KBM-7 (cell line): ENCODE data around the gene ARL17B.
"Not testable (repeated sequence)": the region's sequence is repeated elsewhere in the genome, so short reads cannot be mapped to it uniquely, and the experiment has no call there.

ENCODE experiments used
- DNase-seq: peaks from one replicate; pipeline ENCODE4 v3.0.0-alpha.2; 2015
- in situ Hi-C: fragments of 300-500 bp; cut with MboI; formaldehyde crosslinking; loops from 2 replicates; pipeline ENCODE4 v1.14.3; 2020; ENCODE audit warnings: low sequenced_read_pairs, low pct_unique_long_range_greater_than_20kb, mixed read lengths

Gene ARL17B

DNA sequence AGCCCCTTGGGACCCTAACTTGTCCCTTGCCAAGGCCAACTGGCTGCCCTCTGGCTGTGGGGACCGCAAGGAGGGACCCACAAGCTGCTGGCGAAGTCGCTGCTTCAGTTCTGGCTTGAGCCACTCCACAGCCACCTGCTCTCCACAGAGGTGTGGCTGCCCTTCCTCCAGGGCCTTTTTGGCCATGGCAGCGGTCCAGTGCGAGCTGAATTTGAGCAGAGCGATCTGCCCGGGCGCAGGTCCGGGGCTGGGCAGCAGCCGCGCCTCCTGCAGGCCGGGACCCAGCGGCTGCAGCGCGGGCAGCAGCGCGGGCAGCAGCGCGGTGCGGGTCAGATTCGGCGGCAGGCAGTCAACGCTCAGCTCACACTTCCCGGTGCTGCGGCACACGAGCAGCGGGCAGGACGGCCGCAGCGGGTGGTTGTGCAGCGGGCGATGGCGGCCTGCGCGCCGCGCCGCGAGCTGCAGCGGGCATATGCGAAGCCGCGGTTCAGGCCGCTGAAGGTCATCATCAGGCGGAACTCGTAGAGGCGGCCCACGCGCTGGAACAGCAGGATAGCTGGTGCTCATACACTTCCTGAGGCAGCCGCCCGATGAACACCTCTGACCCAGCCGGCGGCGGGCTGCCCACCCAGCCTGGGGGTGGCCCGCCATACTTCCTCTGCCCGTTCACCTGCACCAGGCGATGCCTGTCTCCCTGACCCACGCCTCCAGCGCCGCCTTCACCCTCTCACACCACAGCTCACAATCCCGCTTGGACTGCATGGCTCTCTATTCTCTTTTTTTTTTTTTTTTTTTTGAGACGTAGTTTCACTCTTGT lies 101.5 kb downstream of the ARL17B start:
- in situ Hi-C loops = loop anchor here (25.0 kb wide), 1 partner anchor 673 kb away; no protein-coding TSS in a partner anchor
- not testable (repeated sequence) for DNase-seq

- in situ Hi-C loops = loop anchor here (25.0 kb wide), 1 partner anchor 669 kb away; no protein-coding TSS in a partner anchor
- DNase-seq = not testable (repeated sequence)
Measured at GRCh38 chr17:46256369-46256768, 105.2 kb downstream of the ARL17B start.

DNA sequence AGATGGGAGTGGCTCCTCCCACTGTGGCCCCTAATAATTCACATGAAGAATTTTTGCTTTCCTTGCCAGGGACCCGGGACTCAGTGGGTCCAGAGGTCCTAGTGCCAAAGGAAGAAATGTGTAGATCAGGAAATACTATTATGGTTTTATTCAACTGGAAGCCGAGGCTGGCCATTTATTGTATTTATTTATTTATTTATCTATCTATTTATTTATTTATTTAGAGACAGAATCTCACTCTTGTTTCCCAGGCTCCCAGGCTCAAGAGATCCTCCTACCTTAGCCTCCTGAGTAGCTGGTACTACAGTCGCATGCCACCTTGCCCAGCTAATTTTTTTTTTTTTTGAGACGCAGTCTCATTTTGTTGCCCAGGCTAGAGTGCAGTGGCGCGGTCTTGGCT lies 107.4 kb downstream of the ARL17B start:
- in situ Hi-C loops = loop anchor here (25.0 kb wide), 1 partner anchor 667 kb away; no protein-coding TSS in a partner anchor
- DNase-seq = not testable (repeated sequence)

GRCh38 chr17:46253722-46254121 lies 107.8 kb downstream of the ARL17B start:
- peak; percentile 77 for DNase-seq
- in situ Hi-C loops = loop anchor here (25.0 kb wide), 1 partner anchor 666 kb away; no protein-coding TSS in a partner anchor

GRCh38 chr17:46252804-46253203 lies 108.8 kb downstream of the ARL17B start:
- in situ Hi-C loops = loop anchor here (25.0 kb wide), 1 partner anchor 666 kb away; no protein-coding TSS in a partner anchor

DNA sequence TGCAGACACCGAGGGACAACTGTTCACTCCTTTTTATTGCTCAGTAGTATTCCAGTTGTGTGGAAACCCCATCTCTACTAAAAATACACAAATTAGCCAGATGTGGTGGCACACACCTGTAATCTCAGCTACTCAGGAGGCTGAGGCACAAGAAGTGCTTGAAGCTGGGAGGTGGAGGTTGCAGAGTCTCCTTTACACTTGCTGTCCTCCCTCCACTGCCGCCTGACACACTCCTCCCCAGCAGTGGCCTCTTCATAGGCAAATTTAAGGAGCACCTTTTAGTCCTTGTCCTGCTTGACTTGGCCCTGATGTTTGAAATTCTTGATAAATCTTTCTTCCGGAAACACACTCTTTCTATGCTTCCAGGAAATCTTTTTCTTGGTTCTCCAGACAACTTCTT lies 112.4 kb downstream of the ARL17B start:
- in situ Hi-C loops, DNase-seq: not testable (repeated sequence)

More at GRCh38 chr17:46252804-46253203, 108.8 kb downstream of the ARL17B start:
- not testable (repeated sequence) for DNase-seq

DNA sequence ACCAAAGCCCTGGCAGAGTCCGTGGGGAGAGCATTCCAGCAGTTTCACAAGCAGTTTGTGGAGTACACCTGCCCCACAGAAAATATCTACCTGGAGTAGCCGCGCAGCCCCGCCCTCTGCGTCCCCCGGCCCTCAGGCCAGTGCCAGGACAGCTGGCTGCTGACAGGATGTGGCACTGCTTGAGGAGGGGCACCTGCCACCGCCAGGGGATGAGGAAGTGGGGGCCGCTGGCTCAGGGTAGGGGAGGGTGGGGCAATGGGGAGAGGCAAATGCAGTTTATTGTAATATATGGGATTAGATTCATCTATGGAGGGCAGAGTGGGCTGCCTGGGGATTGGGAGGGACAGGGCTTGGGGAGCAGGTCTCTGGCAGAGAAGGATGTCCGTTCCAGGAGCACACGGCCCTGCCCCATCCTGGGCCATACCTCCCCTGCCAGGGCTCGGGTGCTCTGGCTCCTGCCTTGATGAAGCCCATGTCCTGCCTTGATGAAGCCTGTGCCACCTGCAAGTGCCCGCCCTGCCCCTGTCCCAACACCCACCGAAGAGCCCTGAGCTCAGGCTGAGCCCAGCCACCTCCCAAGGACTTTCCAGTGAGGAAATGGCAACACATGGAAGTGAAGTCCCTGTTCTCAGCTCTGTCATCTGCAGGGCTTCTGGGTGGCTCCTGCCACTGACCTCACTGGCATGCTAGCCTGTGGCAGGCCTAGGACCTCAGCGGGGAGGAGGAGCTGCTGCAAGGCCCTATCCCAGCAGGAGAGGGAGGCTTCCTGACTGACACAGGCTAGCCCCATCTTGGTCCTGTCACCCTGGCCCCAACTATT lies 116.4 kb downstream of the ARL17B start:
- DNase-seq = peak; percentile 22
- in situ Hi-C loops = not testable (repeated sequence)

GRCh38 chr17:46244339-46244913 lies 117.1 kb downstream of the ARL17B start:
- DNase-seq, in situ Hi-C loops: not testable (repeated sequence)

DNA sequence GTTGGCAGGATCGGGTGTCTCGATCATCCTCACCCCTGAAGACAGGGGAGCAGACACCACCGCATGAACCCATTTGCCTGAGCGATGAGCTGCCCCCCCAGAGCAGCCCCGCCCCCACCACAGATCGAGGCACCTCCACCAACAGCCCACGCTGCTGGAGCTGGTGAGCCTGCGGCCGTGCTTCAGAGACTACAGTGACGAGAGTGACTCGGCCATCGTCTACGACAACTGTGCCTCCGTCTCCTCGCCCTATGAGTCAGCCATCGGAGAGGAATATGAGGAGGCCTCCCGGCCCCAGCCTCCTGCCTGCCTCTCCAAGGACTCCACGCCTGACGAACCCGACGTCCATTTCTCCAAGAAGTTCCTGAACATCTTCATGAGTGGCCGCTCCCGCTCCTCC lies 117.6 kb downstream of the ARL17B start:
- DNase-seq, in situ Hi-C loops: not testable (repeated sequence)

DNA sequence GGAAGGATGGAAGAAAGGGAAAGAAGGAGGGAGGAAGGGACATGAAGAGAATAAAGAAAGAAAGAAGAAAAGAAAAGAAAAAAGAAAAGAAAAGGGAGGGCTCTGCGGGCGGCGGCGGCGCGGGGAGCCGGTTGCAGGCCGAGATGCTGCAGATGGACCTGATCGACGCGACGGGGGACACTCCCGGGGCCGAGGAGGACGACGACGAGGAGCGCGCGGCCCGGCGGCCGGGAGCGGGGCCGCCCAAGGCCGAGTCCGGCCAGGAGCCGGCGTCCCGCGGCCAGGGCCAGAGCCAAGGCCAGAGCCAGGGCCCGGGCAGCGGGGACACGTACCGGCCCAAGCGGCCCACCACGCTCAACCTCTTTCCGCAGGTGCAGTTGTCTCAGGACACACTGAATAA lies 118.1 kb downstream of the ARL17B start:
- in situ Hi-C loops, DNase-seq: not testable (repeated sequence)

GRCh38 chr17:46231359-46231758 lies 130.2 kb downstream of the ARL17B start:
- DNase-seq, in situ Hi-C loops: not testable (repeated sequence)

GRCh38 chr17:46225274-46225794 lies 136.2 kb downstream of the ARL17B start:
- peak; percentile 95 for DNase-seq
- in situ Hi-C loops = not testable (repeated sequence)

- in situ Hi-C loops, DNase-seq: not testable (repeated sequence)
Measured at GRCh38 chr17:46224864-46225263, 136.7 kb downstream of the ARL17B start.
